Activated T-helper 9 cell treated with anti-CD3 and anti-CD28 coated beads, Interleukin-2, amount 50 U/mL, for 16 hours (primary cell): ENCODE results near the gene SLC25A51.
"Not testable (repeated sequence)": the region's sequence is repeated elsewhere in the genome, so short reads cannot be mapped to it uniquely, and the experiment has no call there.

ENCODE experiments used
- DNase-seq: peaks from one replicate; pipeline ENCODE4 v3.0.0-alpha.2; 2020; ENCODE audit warnings: low read depth

Gene SLC25A51

GRCh38 chr9:37919246-37919955, 15.5 kb upstream of the SLC25A51 start:
- no peak for DNase-seq

- DNase-seq = no peak
Observed at GRCh38 chr9:37918665-37919170, 14.8 kb upstream of the SLC25A51 start.

- no peak for DNase-seq
Observed at GRCh38 chr9:37917801-37918664, 14.1 kb upstream of the SLC25A51 start.

GRCh38 chr9:37917313-37917731, 13.4 kb upstream of the SLC25A51 start:
- no peak for DNase-seq

GRCh38 chr9:37916471-37917312, 12.8 kb upstream of the SLC25A51 start:
- no peak for DNase-seq

- DNase-seq = no peak
Observed at GRCh38 chr9:37915911-37916470, 12.1 kb upstream of the SLC25A51 start.

- no peak for DNase-seq
Observed at GRCh38 chr9:37914701-37915358, 10.9 kb upstream of the SLC25A51 start.

- DNase-seq = no peak
Observed at GRCh38 chr9:37914154-37914551, 10.2 kb upstream of the SLC25A51 start.

- DNase-seq = peak; percentile 61
Observed at GRCh38 chr9:37913480-37914153, 9.7 kb upstream of the SLC25A51 start.

GRCh38 chr9:37911271-37911681, 7.3 kb upstream of the SLC25A51 start:
- DNase-seq = no peak

GRCh38 chr9:37910271-37910670, 6.3 kb upstream of the SLC25A51 start:
- no peak for DNase-seq

- DNase-seq = not testable (repeated sequence)
Observed at GRCh38 chr9:37909836-37910235, 5.9 kb upstream of the SLC25A51 start.

- DNase-seq = no peak
Observed at GRCh38 chr9:37909326-37909725, 5.4 kb upstream of the SLC25A51 start.

GRCh38 chr9:37908698-37909186, 4.8 kb upstream of the SLC25A51 start:
- DNase-seq = no peak

GRCh38 chr9:37908283-37908682, 4.4 kb upstream of the SLC25A51 start:
- no peak for DNase-seq

- DNase-seq = no peak
Observed at GRCh38 chr9:37906312-37907239, 2.6 kb upstream of the SLC25A51 start.

- DNase-seq = no peak
Observed at GRCh38 chr9:37905776-37906175, 1.8 kb upstream of the SLC25A51 start.

- no peak for DNase-seq
Observed at GRCh38 chr9:37905131-37905505, 1.2 kb upstream of the SLC25A51 start.

- DNase-seq = no peak
Observed at GRCh38 chr9:37904445-37905130, 661 bp upstream of the SLC25A51 start.
